ENCODE data around the gene TMEM132C.

GRCh38 chr12:128336204-128337070 lies 69.5 kb downstream of the TMEM132C start:
- TF ChIP-seq POLR2AphosphoS5 (IDR thresholded peaks at IDR 0.05; ENCODE audit: low read depth) (no peak), CTCF (IDR thresholded peaks at IDR 0.05; ENCODE audit: insufficient read depth, low read length) (no peak), REST (IDR thresholded peaks at IDR 0.05; ENCODE audit: insufficient replicate concordance, low read depth) (no peak), GABPA (IDR thresholded peaks at IDR 0.05; ENCODE audit: low read depth) (no peak), SPI1 (IDR thresholded peaks at IDR 0.05; ENCODE audit: borderline replicate concordance, low read depth) (no peak)

All from HL-60 (cell line).